CD4-positive, alpha-beta T cell treated with Interleukin-15 for 1 hour (primary cell): ENCODE data around the gene RAPGEF5.

Experiments used
- DNase-seq: peaks from one replicate; pipeline ENCODE4 v3.0.0-alpha.2; 2020

The RAPGEF5 gene

GRCh38 chr7:22142572-22142971 is 214.4 kb downstream of the RAPGEF5 start:
- DNase-seq = no peak

GRCh38 chr7:22141355-22141754 is 215.6 kb downstream of the RAPGEF5 start:
- no peak for DNase-seq

- DNase-seq = no peak
These were observed 216.4 kb downstream of the RAPGEF5 start for GRCh38 chr7:22140578-22140977.

GRCh38 chr7:22138886-22139285 is 218.1 kb downstream of the RAPGEF5 start:
- DNase-seq = no peak

GRCh38 chr7:22138106-22138505 is 218.8 kb downstream of the RAPGEF5 start:
- DNase-seq = no peak

- DNase-seq = no peak
These were observed 219.5 kb downstream of the RAPGEF5 start for GRCh38 chr7:22137466-22137865.

GRCh38 chr7:22137026-22137425 is 219.9 kb downstream of the RAPGEF5 start:
- DNase-seq = no peak

GRCh38 chr7:22129819-22130580 is 227.0 kb downstream of the RAPGEF5 start:
- DNase-seq = no peak

- DNase-seq = no peak
These were observed 227.8 kb downstream of the RAPGEF5 start for GRCh38 chr7:22129166-22129565.

GRCh38 chr7:22128528-22128920 is 228.4 kb downstream of the RAPGEF5 start:
- DNase-seq = no peak

- no peak for DNase-seq
These were observed 229.0 kb downstream of the RAPGEF5 start for GRCh38 chr7:22127835-22128527.

GRCh38 chr7:22125436-22125835 is 231.5 kb downstream of the RAPGEF5 start:
- no peak for DNase-seq

- no peak for DNase-seq
These were observed 232.0 kb downstream of the RAPGEF5 start for GRCh38 chr7:22124941-22125340.

GRCh38 chr7:22123139-22123538 is 233.8 kb downstream of the RAPGEF5 start:
- no peak for DNase-seq

GRCh38 chr7:22121702-22122474 is 235.1 kb downstream of the RAPGEF5 start:
- no peak for DNase-seq

- DNase-seq = no peak
These were observed 236.4 kb downstream of the RAPGEF5 start for GRCh38 chr7:22120391-22121053.

GRCh38 chr7:22117222-22117621 is 239.7 kb downstream of the RAPGEF5 start:
- no peak for DNase-seq

GRCh38 chr7:22116451-22117030 is 240.4 kb downstream of the RAPGEF5 start:
- no peak for DNase-seq

GRCh38 chr7:22115689-22116088 is 241.3 kb downstream of the RAPGEF5 start:
- no peak for DNase-seq

GRCh38 chr7:22114440-22114981 is 242.4 kb downstream of the RAPGEF5 start:
- DNase-seq = no peak

GRCh38 chr7:22113041-22113440 is 243.9 kb downstream of the RAPGEF5 start:
- no peak for DNase-seq

GRCh38 chr7:22111661-22112060 is 245.3 kb downstream of the RAPGEF5 start:
- no peak for DNase-seq
